T-helper 1 cell (primary cell): ENCODE results near the gene BTBD9.

ENCODE experiments used
- DNase-seq, 5 donors: peaks; one replicate each; pipeline ENCODE4 v3.0.0-alpha.2; 2012 to 2020

Gene BTBD9

DNA sequence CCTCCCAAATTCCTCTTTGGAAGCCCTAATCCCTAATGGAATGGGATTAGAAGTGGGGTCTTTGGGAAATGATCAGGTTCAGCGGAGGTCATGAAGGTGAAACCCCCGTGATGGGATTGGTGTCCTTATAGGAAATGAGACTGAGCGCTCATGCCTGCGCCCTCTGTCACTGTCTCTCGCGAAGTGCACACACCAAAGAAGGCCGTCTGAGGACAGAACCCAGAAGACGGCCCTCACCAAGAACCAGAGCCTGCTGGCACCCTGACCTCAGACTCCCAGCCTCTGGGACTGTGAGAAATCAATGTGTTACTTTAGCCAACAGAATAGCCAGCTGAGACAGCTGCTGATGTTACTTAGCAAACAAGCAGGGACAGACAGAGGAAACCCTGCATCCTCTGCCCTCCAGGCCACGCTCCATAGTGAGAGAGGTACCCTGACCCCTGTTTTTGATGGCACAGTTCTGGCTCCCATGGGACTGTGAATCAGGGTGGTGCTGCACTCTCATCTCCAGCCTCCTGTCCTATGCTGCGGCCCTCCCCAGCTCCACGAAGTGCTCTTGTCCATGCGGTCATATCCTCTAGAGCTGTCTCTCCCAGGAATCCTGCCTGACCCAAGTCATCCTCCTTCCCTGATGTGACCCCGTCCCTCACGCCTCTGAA lies 450.9 kb downstream of the BTBD9 start:
- DNase-seq, result no peak

- DNase-seq, result no peak
These were observed 451.7 kb downstream of the BTBD9 start for GRCh38 chr6:38187811-38188590.

GRCh38 chr6:38187325-38187724 lies 452.4 kb downstream of the BTBD9 start:
- DNase-seq, result no peak

DNA sequence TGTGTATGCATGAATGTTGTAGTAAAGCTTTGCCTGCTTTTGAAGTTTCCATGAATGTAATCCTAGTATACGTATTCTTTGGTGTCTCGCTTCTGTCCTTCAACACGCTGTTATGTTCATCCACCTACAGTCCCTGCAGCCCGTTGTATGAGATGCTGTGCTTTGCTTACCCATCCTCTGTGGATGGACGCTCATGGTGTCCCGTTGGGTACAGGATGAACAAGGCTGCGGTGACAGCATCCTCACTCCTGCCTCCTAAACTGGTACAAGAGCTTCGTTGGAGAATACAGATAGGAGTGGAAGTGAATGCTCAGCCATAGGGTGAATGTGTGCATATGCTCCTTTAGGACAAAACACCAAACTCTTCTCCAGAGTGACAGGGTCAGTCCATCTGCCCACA lies 454.0 kb downstream of the BTBD9 start:
- no peak for DNase-seq

- DNase-seq, result no peak
These were observed 454.5 kb downstream of the BTBD9 start for GRCh38 chr6:38185244-38185643.

GRCh38 chr6:38184585-38185080 lies 455.1 kb downstream of the BTBD9 start:
- DNase-seq, result no peak

- DNase-seq, result no peak
These were observed 455.7 kb downstream of the BTBD9 start for GRCh38 chr6:38183856-38184584.

GRCh38 chr6:38182426-38182825 lies 457.3 kb downstream of the BTBD9 start:
- no peak for DNase-seq

DNA sequence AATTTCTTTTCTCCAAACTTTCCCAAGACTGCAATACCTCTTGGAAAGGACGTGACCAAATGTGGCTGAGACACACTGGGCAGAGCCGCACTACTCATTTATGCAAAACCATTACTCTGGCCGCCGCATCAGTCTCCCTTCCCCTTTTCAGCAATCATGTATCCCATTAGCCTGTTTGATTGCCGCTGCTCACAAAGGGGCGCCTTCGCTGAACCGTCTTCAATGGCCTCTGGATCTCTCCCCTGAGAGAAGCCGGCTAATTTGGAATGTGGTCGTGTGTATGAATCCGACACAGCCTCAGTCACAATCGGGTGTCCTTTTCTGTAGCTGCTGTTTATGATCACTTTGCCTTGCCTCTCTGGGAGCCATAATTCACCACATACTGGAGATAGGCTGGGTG lies 459.1 kb downstream of the BTBD9 start:
- DNase-seq, result no peak

GRCh38 chr6:38179794-38180430 lies 459.8 kb downstream of the BTBD9 start:
- no peak for DNase-seq

DNA sequence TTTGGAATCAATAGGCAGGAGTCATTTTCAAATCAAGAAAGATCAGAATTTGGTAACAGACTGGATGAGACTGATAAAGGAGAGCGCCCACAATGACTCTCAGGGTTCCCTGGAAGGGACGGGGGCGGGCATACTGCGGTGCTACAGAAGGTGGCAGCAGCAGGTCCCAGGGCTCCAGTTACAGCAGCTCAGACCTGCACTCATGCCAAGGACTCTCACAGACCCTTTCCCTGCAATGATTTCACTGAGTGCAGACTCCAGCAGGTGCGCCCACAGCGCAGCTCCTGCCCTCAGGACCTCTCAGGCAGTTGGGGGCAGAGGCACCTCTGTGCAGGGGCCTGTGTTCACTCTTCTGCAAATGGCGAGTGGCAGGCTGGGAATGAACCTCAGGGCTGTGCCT lies 460.4 kb downstream of the BTBD9 start:
- no peak for DNase-seq

GRCh38 chr6:38178584-38178886 lies 461.2 kb downstream of the BTBD9 start:
- no peak for DNase-seq

- DNase-seq, result no peak
These were observed 461.7 kb downstream of the BTBD9 start for GRCh38 chr6:38177882-38178583.

DNA sequence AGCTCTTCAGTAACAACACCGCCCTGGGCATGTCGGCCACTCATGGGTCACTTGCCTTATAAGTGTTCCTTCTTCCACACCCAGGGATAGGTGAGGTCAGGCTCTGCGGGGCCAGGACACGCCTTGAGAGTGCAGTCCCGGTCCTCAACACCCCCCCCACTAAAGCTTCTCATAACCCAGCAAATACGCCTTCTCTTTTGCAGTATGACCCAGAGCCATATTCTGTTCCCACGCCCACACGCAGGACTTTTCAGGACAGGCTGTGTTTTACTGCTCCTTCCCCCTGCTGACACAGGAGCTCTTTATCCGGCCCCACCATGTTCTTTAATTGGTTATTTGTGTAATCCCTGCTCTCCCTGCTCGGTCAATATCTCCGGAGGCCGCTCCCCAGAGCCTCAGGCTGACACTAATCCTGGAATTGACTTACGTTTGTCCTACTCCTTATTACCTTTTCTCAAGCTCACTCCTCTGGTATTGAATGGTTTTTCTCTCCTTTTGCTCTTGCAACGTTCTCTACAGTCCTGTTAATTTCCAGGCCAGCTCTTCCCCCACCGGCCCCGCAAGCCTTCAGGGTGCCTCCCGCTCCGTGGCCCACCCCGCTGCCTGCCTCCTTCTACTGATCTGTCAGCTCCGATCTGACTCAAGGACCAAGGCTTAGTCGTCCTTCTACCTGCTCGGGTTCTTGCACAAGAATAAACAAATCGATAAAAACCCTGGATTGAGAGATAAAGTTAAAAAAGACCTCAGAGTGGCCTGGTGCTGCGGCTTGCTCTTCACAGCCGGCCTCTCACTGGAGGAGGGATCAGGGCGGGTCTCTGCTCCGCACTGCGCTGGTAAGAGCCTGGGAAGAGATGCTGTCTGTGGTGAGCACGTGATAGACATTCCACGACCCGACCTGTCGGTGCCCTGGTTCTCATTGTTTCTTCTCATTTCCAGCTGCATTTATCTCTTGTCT lies 462.7 kb downstream of the BTBD9 start:
- DNase-seq, result no peak

GRCh38 chr6:38175786-38176185 lies 463.9 kb downstream of the BTBD9 start:
- no peak for DNase-seq

DNA sequence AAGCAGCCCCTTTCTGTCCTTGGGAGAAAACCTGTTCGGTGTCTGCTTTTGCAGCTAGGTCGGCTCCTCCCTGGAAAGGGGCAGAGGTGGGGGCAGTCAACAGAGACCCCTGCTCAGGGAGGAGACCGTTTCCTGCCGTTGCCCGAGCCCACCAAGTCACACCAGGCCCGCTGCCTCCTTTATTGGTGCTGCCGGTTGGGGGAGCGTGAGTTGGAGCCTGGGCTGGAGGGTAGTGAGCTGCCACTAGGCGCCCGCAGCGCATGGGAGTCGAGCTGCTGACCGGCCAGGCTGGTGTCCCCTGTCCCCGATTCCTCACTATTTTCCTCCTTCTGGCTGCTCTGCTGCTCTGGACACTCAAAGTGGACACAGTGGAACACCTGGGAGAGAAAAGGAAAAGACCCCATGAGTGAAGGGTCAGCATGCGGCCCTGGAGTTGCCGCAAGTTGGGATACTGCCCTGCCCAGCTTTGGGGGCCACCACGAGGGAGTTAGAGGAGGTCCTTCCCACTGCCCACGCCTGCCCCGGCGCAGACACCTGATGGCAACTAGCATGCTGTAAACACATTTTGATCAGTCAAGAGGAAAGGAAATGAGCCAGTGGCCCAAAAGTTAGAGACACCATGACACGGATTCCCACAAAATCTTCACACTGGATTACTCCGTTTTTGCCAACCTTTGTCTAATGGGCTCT lies 464.8 kb downstream of the BTBD9 start:
- no peak for DNase-seq

- DNase-seq, result no peak
These were observed 465.4 kb downstream of the BTBD9 start for GRCh38 chr6:38174315-38174714.

DNA sequence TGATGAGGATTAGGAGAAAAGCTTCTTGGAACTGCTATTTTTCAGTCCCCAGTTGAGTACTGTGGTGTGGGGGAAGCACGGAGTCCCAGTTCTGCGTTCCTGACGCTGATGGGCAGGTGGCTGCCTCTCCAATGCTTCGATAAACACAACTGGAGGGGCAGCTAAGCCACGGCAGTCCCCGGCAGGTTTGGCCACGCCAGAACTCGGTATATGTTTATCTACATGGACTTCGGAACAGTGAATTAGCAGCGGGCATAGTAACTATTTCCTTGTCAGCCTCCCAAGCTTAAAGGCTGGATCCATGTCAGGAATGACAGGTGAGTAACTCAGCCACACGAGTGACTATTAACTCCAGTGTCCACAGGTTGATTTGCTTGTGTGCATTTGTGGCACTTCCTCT lies 465.8 kb downstream of the BTBD9 start:
- no peak for DNase-seq

DNA sequence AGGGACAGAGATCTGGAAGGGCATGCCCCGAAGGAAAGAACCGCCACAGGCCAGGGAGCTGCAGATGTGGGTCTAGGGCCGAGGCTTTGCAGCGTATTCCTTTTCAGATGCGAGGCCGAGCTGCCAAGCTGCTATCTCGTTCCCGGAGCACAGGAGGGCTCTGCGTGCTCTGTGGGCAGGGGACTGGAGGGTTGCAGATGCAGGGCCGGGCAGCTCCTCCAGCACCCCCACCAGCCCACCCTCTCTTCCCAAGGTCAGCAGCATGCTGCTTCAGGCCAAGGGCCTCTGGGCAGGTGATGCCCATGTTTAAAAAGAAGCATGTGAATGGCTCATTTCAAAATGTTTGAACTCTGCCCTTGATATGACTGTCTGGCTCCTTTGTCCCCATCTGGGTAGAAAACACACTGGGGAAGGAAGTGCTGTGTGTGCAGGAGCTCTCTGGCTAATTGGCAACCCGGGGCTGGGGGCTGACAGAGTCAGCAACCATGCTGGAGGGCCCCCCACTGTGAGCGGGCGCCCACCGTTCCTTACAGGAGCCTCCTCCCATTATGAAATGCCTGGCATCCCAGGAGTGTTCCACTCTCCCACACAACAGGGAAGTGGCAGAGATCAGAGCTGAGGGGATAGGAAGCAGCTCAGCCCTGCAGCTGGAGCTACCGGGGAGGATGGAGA lies 466.9 kb downstream of the BTBD9 start:
- DNase-seq, result no peak
